Mucosa of descending colon (tissue), 3 donors: ENCODE measurements around the gene SHC1. TPM values are rescaled to one million over a fixed set of nuclear protein-coding genes. Genes with fewer than 3 reads are reported as not detected.
A peak's percentile ranks its signal among the peaks of the same experiment; 100 is the strongest.

Source experiments
- ATAC-seq: fragments of 200-7000 bp; cut with Tn5 transposase; one replicate; pipeline ENCODE4 v1.9.1; 2020; ENCODE audit warnings: mild to moderate bottlenecking, moderate library complexity
- DNase-seq, 3 donors: peaks; one replicate each; pipeline ENCODE4 v3.0.0-alpha.2; 2020
- H3K36me3 ChIP-seq: fragments of 200-600 bp; one replicate; pipeline ENCODE4 v1.8.0; 2021; ENCODE audit warnings: low read depth, mild to moderate bottlenecking
- H3K4me1 ChIP-seq: fragments of 200-600 bp; one replicate; pipeline ENCODE4 v1.8.0; 2021; ENCODE audit warnings: low read depth, mild to moderate bottlenecking
- H3K4me3 ChIP-seq: fragments of 200-600 bp; one replicate; pipeline ENCODE4 v1.8.0; 2021; ENCODE audit warnings: mild to moderate bottlenecking
- H3K9me3 ChIP-seq: fragments of 200-600 bp; one replicate; pipeline ENCODE4 v1.8.0; 2021; ENCODE audit warnings: mild to moderate bottlenecking
- CTCF ChIP-seq: fragments of 200-600 bp; IDR thresholded peaks from one replicate; pipeline ENCODE4 v1.8.0; 2022; ENCODE audit warnings: antibody characterized with exemption, mild to moderate bottlenecking
- intact Hi-C, 2 donors: fragments of 100-400 bp; cut with DNase I in 1 of 2; cut with micrococcal nuclease in 1 of 2; formaldehyde crosslinking; loops; one replicate each; pipeline versions ENCODE4 v1.11.0 to v1.11.1; 2022; cut with DNase I, micrococcal nuclease
- total RNA-seq, 3 donors: library from RNA; stranded (reverse); fragmentation: NEBNext Ultra II Directional in 2 of 3; extraction: Animal tissue kit (Norgen Biotek cat#: 25700) in 2 of 3; gene quantifications; one replicate each; pipeline versions ENCODE4 v1.2.1 to v1.2.4, GENCODE V29; 2021 to 2023
- donor health status: DM: no; HTN: no; CAD: no; lungs with moderate emphysema.
- donor health status: DM: no; HTN: no; CAD: no.
- donor health status: DM: no; HTN: yes; CAD: no.

Gene SHC1
- total RNA-seq, 3 donors from 2014 or later: 92.7 to 130 (median 122) TPM

GRCh38 chr1:154934358-154934948 is 36.1 kb downstream of the SHC1 start:
- Histone ChIP-seq H3K4me3 (no peak overlapping the region), H3K36me3 (no peaks in the 10 kb centered on the region), H3K4me1 (peaks cover 17% of the 10 kb centered on the region), H3K9me3 (no peaks in the 10 kb centered on the region)
- DNase-seq: no peak
- intact Hi-C loops: no loop called here
- no peak for ATAC-seq
- no peak for TF ChIP-seq CTCF

GRCh38 chr1:154931940-154932487 is 38.5 kb downstream of the SHC1 start:
- peak; percentile 82 for ATAC-seq

GRCh38 chr1:154926201-154926600 is 44.3 kb downstream of the SHC1 start:
- intact Hi-C loops: no loop called here
- ATAC-seq (no peak), DNase-seq (no peak)
- no peaks in the 10 kb centered on the region for H3K9me3 ChIP-seq
- no peak for TF ChIP-seq CTCF
- no peaks in the 10 kb centered on the region for H3K36me3 ChIP-seq
- peaks cover 3% of the 10 kb centered on the region for H3K4me1 ChIP-seq
- no peak overlapping the region for H3K4me3 ChIP-seq

More at GRCh38 chr1:154931940-154932487, 38.5 kb downstream of the SHC1 start:
- H3K4me1 ChIP-seq: peaks cover 17% of the 10 kb centered on the region
- no peaks in the 10 kb centered on the region for H3K36me3 ChIP-seq
- intact Hi-C loops: no loop called here
- DNase-seq: peak; percentile 92 to 93 (median 93)
- no peaks in the 10 kb centered on the region for H3K9me3 ChIP-seq
- H3K4me3 ChIP-seq: no peak overlapping the region
- TF ChIP-seq CTCF: no peak

- intact Hi-C loops: no loop called here
- H3K4me1 ChIP-seq: no peaks in the 10 kb centered on the region
- no peaks in the 10 kb centered on the region for H3K9me3 ChIP-seq
- ATAC-seq (no peak), DNase-seq (no peak)
- no peak overlapping the region for H3K4me3 ChIP-seq
- H3K36me3 ChIP-seq: no peaks in the 10 kb centered on the region
- no peak for TF ChIP-seq CTCF
Observed at GRCh38 chr1:154925335-154926170, 45.0 kb downstream of the SHC1 start.

GRCh38 chr1:154923695-154924094 is 46.9 kb downstream of the SHC1 start:
- Histone ChIP-seq H3K36me3 (no peaks in the 10 kb centered on the region), H3K4me1 (no peaks in the 10 kb centered on the region), H3K9me3 (no peaks in the 10 kb centered on the region), H3K4me3 (no peak overlapping the region)
- ATAC-seq (no peak), DNase-seq (no peak)
- intact Hi-C loops: no loop called here
- TF ChIP-seq CTCF: no peak
